Activated CD4-positive, alpha-beta T cell treated with anti-CD3 and anti-CD28 coated beads, Interleukin-10, Interleukin-2, amounts not matched to agents 100 ng/mL and 50 ng/mL, durations not matched to agents 16 hours and 8 hours (primary cell): ENCODE measurements around the gene SLIT3.

ENCODE experiments used
- DNase-seq: peaks from one replicate; pipeline ENCODE4 v3.0.0-alpha.2; 2020

The SLIT3 gene

DNA sequence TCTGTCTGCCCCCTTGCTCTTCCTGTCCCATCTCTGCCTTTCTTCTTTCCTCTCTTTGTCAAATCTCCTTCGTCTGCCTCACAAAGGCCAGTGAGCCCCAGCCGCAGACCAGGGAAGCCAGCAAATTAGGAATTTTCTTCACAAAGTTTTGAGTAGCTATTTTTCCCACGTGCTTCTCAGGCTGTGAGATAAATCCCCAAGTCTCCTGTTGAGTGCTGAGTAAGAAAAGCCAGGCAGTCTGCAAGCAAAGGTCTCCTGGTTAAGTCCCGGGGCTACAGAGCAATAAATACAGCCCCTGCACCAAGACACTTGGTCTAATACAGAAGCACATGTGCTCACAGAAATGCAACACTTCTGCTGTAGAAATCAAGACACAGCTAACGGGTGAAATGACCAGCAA, 284.9 kb downstream of the SLIT3 start:
- no peak for DNase-seq

GRCh38 chr5:169013846-169014245, 287.1 kb downstream of the SLIT3 start:
- DNase-seq = no peak

DNA sequence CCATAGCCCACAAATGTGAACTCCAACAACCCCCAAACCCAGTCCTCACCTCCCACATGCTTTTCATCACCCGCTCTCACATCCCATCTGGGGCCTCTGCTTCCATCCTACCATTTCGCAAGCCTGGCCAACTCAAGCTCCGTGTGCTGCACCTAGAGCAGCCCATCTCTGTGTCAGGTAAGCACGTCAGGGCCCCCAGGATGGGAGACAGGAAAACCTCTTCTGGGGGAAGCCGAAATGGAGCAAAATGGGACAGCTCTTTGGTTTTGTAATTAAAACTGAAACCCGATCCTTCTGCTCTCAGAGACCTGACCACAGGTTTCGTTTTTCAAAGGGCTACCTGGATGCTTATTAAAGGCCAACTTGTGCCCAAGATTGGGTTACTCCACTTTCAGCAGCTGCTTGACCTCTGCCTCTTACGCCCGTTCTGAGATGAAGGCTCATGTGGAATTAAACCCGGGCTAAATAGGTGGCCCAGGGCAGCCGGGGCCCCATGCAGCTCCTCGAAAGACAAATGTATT, 287.7 kb downstream of the SLIT3 start:
- DNase-seq = no peak

DNA sequence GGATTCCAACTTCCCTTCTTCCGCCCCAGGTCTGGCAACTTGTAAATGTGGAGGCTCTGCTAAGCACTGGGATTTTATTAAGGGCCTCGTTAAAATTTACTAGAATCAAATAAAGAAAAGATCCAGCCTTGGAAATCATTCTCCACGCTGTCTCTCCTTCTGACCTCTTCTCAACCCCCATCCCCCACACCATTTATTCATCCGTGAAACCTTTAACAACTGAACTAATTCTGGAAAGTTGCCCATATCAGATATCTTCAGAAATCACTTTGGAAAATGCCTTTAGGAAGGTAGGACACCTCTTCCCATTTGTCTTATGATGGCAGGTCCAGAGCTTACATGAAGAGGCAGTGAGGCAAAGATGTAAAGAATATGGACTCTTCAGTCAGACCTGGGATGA, 288.5 kb downstream of the SLIT3 start:
- no peak for DNase-seq

DNA sequence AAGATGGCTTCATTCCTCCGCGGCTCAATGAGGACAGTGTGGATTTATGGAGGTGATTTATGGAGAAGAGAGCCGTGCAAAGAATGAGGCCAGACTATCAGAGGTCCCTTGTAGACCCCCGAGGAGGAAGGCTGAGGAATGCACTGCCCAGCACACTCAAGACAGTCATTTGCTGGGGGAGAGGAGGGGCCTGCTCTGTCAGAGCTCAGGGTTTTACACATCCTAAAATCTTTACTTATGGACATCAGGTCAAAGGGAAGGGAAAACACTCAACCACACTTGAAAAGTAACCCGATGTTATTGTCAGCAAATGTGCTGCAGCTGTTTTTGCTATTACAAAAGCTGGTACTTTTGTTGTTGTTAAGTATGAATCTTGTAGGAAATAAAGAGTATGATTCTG, 289.5 kb downstream of the SLIT3 start:
- no peak for DNase-seq

DNA sequence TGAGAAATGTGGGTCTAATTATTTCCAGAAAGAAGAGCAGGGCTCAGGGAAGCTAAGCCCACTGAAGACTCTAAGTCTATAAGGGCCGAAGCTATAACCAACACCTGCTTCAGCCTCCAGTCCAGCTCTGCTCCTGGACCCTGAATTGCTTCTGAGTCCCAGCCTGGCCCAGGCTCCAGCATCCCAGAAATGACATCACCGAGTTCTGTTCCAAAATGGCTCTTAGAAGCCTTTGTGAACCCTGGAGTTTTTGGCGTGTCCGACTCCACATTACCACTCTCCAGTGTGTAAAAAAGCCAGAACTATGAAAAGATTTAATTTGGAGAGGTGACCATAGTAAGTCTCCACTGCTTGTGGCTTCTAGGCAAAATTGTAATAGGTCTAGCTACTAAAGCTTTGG, 289.9 kb downstream of the SLIT3 start:
- no peak for DNase-seq

- DNase-seq = no peak
These were observed 291.8 kb downstream of the SLIT3 start for GRCh38 chr5:169009123-169009522.

DNA sequence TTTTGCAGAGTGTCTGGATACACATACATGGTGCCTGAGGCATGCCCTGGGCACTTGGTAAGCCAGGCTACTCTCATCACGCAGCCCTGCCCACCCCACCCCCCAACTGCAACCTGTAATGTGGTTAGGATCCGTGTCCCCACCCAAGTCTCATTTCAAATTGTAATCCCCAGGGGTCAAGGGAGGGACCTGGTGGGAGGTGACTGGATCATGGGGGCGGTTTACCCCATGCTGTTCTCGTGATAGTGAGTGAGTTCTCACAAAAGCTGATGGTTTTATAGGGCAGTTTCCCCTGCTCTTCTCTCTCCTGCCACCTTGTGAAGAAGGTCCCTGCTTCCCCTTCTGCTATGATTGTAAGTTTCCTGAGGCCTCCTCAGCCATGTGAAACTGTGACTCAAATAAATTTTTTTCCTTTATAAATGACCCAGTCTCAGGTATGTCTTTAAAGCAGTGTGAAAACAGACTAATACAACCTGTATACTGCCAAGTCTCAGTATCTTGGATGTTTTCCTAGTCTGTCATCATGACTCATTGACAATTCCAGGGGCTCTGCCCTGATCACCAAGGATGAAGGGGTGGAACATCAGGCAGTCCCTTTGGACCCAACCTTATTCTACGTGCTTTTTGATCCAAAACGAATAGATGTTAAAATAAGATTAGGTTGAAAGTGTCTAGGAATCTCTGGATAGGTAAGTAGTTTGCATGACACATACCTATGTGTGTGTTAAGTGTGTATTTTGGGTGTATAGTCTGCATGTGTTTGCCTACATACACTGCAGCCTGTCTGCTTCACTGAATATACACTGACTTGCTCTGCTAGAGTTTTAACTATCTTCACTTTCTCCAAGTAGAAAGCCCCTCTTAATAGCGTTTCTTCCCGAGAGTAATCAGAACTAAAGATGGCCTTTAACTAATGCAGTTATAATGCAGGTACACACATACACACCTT, 293.8 kb downstream of the SLIT3 start:
- no peak for DNase-seq

GRCh38 chr5:169004551-169004950, 296.4 kb downstream of the SLIT3 start:
- DNase-seq = no peak

GRCh38 chr5:169003721-169004541, 297.0 kb downstream of the SLIT3 start:
- DNase-seq = no peak

- no peak for DNase-seq
These were observed 297.9 kb downstream of the SLIT3 start for GRCh38 chr5:169002953-169003555.

- DNase-seq = no peak
These were observed 299.5 kb downstream of the SLIT3 start for GRCh38 chr5:169001394-169001793.

- no peak for DNase-seq
These were observed 305.9 kb downstream of the SLIT3 start for GRCh38 chr5:168995024-168995423.

DNA sequence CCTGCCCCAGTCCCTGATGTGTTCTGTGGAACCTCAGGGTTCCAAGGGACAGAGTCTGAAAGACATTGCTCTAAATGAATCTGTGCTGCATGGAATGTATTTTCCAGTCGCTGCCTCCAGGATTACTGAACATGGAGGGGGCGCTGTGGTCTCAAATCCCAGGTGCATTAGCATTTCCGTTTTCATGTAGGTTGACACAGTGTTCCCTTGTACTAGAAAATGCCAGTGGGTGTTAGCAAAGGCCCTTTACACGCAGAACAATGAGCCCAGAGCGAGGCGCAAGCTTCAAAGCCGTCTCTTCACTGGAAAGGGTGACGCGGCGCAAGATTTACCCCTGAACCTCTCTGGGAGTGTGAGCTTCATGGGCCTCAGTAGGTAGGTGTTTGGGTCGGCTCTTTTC, 308.3 kb downstream of the SLIT3 start:
- DNase-seq = no peak

GRCh38 chr5:168992016-168992415, 308.9 kb downstream of the SLIT3 start:
- no peak for DNase-seq

DNA sequence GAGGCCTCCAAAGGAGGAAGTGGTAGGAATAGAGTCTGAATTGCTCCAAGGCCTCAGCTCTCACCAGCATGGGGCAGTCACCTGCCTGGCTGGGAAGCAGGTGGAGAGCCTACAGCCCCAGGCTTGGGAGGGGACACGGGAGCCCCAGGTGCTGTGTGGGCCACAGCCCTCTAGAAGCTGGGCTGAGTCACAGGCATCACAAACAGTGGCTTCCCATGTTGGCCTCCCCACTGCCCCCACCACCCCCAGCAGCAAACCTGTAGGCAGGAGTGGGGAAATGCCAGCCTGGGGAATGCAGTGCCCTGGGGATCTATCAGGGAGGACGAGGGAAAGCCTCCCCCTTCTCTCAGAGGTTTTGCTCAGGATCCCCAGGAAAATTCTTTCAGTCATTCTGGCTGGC, 309.6 kb downstream of the SLIT3 start:
- DNase-seq = no peak

- DNase-seq = no peak
These were observed 310.3 kb downstream of the SLIT3 start for GRCh38 chr5:168990679-168991078.

DNA sequence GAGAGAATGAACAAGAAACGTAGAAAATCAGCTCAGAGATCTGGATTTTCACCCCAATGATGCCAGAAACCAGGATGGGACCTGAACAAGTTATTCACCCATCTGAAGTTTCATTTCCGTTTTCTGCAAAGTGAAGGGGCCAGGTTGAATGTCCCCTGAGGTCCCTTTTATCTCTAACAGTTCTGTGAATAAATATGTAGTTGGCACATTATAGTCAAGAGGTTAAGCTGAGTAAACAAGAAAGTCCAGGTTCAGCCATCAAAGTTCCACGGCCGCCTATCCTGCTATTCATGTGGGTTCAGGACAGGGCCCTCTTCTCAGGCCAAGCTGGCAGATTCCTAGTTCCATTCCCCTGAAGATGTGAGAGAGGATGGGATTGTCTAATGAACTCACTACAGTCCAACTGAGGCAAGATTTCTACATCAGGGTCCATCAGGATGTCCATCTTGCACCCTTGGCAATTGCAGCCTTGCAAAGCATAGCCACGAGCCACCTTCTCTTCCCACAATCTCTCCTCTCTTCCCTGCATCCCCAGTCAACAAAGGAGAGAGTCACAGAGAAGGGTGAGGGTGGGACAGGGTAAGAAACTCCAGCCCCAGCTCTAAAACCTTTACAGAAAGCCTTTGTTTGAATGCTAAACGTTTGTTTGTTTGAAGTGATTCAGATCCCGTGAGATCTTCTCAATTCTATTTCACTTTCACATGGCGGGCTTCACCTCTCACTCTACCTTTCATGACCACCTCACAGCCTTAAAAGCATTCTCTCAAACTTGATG, 311.0 kb downstream of the SLIT3 start:
- DNase-seq = no peak

DNA sequence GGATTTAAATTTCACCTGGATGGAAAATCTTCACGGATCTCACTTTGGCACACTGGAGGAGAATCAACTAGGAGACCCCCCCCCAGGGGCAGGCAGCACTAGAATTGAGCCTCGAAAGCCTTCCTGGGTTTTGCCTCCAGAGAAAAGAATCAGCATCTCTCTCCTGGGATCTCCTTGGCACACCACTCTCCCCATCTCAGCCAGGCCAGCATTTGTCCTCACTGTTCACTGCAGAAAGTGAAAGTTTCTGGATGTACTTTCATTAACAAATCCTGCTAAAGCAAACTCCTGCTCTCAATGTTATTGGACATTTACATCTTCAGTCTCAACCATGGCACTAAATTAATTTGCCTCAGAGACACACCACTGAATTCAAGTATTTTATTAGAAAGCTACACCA, 312.2 kb downstream of the SLIT3 start:
- no peak for DNase-seq

- DNase-seq = peak; percentile 59
These were observed 313.2 kb downstream of the SLIT3 start for GRCh38 chr5:168987543-168988300.

GRCh38 chr5:168985454-168985853, 315.5 kb downstream of the SLIT3 start:
- no peak for DNase-seq
